ENCODE data around the gene HNRNPDL.
"Not testable (repeated sequence)": the region's sequence is repeated elsewhere in the genome, so short reads cannot be mapped to it uniquely, and the experiment has no call there.

The HNRNPDL gene

GRCh38 chr4:82432596-82432995 is 2.3 kb upstream of the HNRNPDL start:
- DNase-seq (ENCODE audit: low read depth in 2 of 2), result no peak

GRCh38 chr4:82431831-82432230 is 1.6 kb upstream of the HNRNPDL start:
- DNase-seq (ENCODE audit: low read depth in 2 of 2), result no peak

- DNase-seq (ENCODE audit: low read depth in 2 of 2), result peak; percentile 3 to 15
Measured at GRCh38 chr4:82430964-82431745, 893 bp upstream of the HNRNPDL start.

GRCh38 chr4:82429728-82430192 is 502 bp downstream of the HNRNPDL start:
- peak; percentile 52 to 55 for DNase-seq (ENCODE audit: low read depth in 2 of 2)

- peak; percentile 87 to 89 for DNase-seq (ENCODE audit: low read depth in 2 of 2)
Measured at GRCh38 chr4:82428969-82429727, 1.1 kb downstream of the HNRNPDL start.

- DNase-seq (ENCODE audit: low read depth in 2 of 2), result no peak
Measured at GRCh38 chr4:82428526-82428968, 1.7 kb downstream of the HNRNPDL start.

- no peak for DNase-seq (ENCODE audit: low read depth in 2 of 2)
Measured at GRCh38 chr4:82425478-82425877, 4.8 kb downstream of the HNRNPDL start.

- DNase-seq (ENCODE audit: low read depth in 2 of 2), result no peak
Measured at GRCh38 chr4:82423245-82424054, 6.8 kb downstream of the HNRNPDL start.

GRCh38 chr4:82422616-82423015 is 7.6 kb downstream of the HNRNPDL start:
- no peak for DNase-seq (ENCODE audit: low read depth in 2 of 2)

- DNase-seq (ENCODE audit: low read depth in 2 of 2), result no peak
Measured at GRCh38 chr4:82421796-82422560, 8.3 kb downstream of the HNRNPDL start.

GRCh38 chr4:82419451-82419850 is 10.8 kb downstream of the HNRNPDL start:
- DNase-seq (ENCODE audit: low read depth in 2 of 2), result no peak

- DNase-seq (ENCODE audit: low read depth in 2 of 2), result no peak
Measured at GRCh38 chr4:82415922-82416365, 14.3 kb downstream of the HNRNPDL start.

GRCh38 chr4:82415061-82415460 is 15.2 kb downstream of the HNRNPDL start:
- DNase-seq (ENCODE audit: low read depth in 2 of 2), result not testable (repeated sequence)

- DNase-seq (ENCODE audit: low read depth in 2 of 2), result no peak
Measured at GRCh38 chr4:82403725-82404124, 26.5 kb downstream of the HNRNPDL start.

GRCh38 chr4:82402196-82402775 is 28.0 kb downstream of the HNRNPDL start:
- DNase-seq (ENCODE audit: low read depth in 2 of 2), result no peak

- no peak for DNase-seq (ENCODE audit: low read depth in 2 of 2)
Measured at GRCh38 chr4:82401600-82401999, 28.7 kb downstream of the HNRNPDL start.

GRCh38 chr4:82398263-82398662 is 32.0 kb downstream of the HNRNPDL start:
- no peak for DNase-seq (ENCODE audit: low read depth in 2 of 2)

GRCh38 chr4:82397527-82397926 is 32.7 kb downstream of the HNRNPDL start:
- DNase-seq (ENCODE audit: low read depth in 2 of 2), result no peak

- DNase-seq (ENCODE audit: low read depth in 2 of 2), result no peak
Measured at GRCh38 chr4:82394896-82395295, 35.4 kb downstream of the HNRNPDL start.

GRCh38 chr4:82390061-82390460 is 40.2 kb downstream of the HNRNPDL start:
- not testable (repeated sequence) for DNase-seq (ENCODE audit: low read depth in 2 of 2)

GRCh38 chr4:82388405-82388804 is 41.9 kb downstream of the HNRNPDL start:
- DNase-seq (ENCODE audit: low read depth in 2 of 2), result no peak

Data from stimulated activated CD8-positive, alpha-beta memory T cell treated with anti-CD3 and anti-CD28 coated beads, Interleukin-7, amount 100 ng/mL, for 1 hour (primary cell).